Mucosa of rectum (tissue), 2 donors: ENCODE measurements around the gene PDE7B.
A peak's percentile ranks its signal among the peaks of the same experiment; 100 is the strongest.
"Not testable (repeated sequence)": the region's sequence is repeated elsewhere in the genome, so short reads cannot be mapped to it uniquely, and the experiment has no call there.

ENCODE experiments used
- H3K27ac ChIP-seq, 2 donors: one replicate each; pipeline ENCODE4 v1.7.0; 2013; ENCODE audit warnings: inconsistent platforms in 2 of 2, low read depth in 2 of 2, low read length in 2 of 2
- H3K27me3 ChIP-seq, 2 donors: one replicate each; pipeline ENCODE4 v1.7.0; 2013; ENCODE audit warnings: low read length in 2 of 2; ENCODE audit not compliant: control insufficient read depth in 2 of 2, insufficient read depth in 2 of 2
- H3K36me3 ChIP-seq, 2 donors: one replicate each; pipeline ENCODE4 v1.7.0; 2013; ENCODE audit warnings: low read length in 2 of 2; ENCODE audit not compliant: control insufficient read depth in 2 of 2, insufficient read depth in 2 of 2
- H3K4me1 ChIP-seq, 2 donors: one replicate each; pipeline ENCODE4 v1.7.0; 2013; ENCODE audit warnings: low read length in 2 of 2, mild to moderate bottlenecking in 1 of 2; ENCODE audit not compliant: control insufficient read depth in 2 of 2, insufficient read depth in 2 of 2
- H3K4me3 ChIP-seq, 2 donors: one replicate each; pipeline ENCODE4 v1.7.0; 2013; ENCODE audit warnings: low read length in 2 of 2
- H3K9ac ChIP-seq, 2 donors: one replicate each; pipeline ENCODE4 v1.7.0; 2013; ENCODE audit warnings: low read length in 2 of 2, low read depth in 1 of 2, mild to moderate bottlenecking in 1 of 2
- H3K9me3 ChIP-seq, 2 donors: one replicate each; pipeline ENCODE4 v1.7.0; 2013; ENCODE audit warnings: low read length in 2 of 2; ENCODE audit not compliant: control insufficient read depth in 2 of 2
- donor health status: healthy.
- donor health status: Normal muscosa, but diverticular disease.

PDE7B gene

GRCh38 chr6:136103763-136104311 lies 252.3 kb downstream of the PDE7B start:
- H3K4me3 ChIP-seq, result peak overlapping the region in 1 of 2 donors; percentile 1
- H3K9me3 ChIP-seq, result no peaks in the 10 kb centered on the region
- H3K36me3 ChIP-seq, result no peaks in the 10 kb centered on the region
- H3K27ac ChIP-seq, result peak overlapping the region; percentile 50 to 54
- no peak overlapping the region for H3K9ac ChIP-seq
- peaks cover 0 to 3% of the 10 kb centered on the region in 2 donors for H3K4me1 ChIP-seq
- H3K27me3 ChIP-seq, result no peaks in the 10 kb centered on the region

- Histone ChIP-seq H3K27ac (peak overlapping the region; percentile 50 to 54), H3K36me3 (no peaks in the 10 kb centered on the region), H3K27me3 (no peaks in the 10 kb centered on the region), H3K9me3 (no peaks in the 10 kb centered on the region), H3K4me1 (peaks cover 0 to 3% of the 10 kb centered on the region in 2 donors), H3K4me3 (no peak overlapping the region), H3K9ac (no peak overlapping the region)
These were observed 253.1 kb downstream of the PDE7B start for GRCh38 chr6:136104556-136104955.

GRCh38 chr6:136105797-136106196 lies 254.3 kb downstream of the PDE7B start:
- H3K36me3 ChIP-seq, H3K27ac ChIP-seq: not testable (repeated sequence)

GRCh38 chr6:136108361-136108945 lies 257.0 kb downstream of the PDE7B start:
- H3K36me3 ChIP-seq, result no peaks in the 10 kb centered on the region
- no peak overlapping the region for H3K4me3 ChIP-seq
- no peaks in the 10 kb centered on the region for H3K9me3 ChIP-seq
- no peaks in the 10 kb centered on the region for H3K27me3 ChIP-seq
- H3K4me1 ChIP-seq, result peaks cover 0 to 3% of the 10 kb centered on the region in 2 donors
- H3K27ac ChIP-seq, result no peak overlapping the region
- H3K9ac ChIP-seq, result no peak overlapping the region

More at GRCh38 chr6:136105797-136106196, 254.3 kb downstream of the PDE7B start:
- not testable (repeated sequence) for H3K9me3 ChIP-seq, H3K4me1 ChIP-seq, H3K4me3 ChIP-seq, H3K27me3 ChIP-seq, H3K9ac ChIP-seq

- no peaks in the 10 kb centered on the region for H3K4me1 ChIP-seq
- no peaks in the 10 kb centered on the region for H3K27me3 ChIP-seq
- H3K9ac ChIP-seq, result no peak overlapping the region
- H3K4me3 ChIP-seq, result no peak overlapping the region
- no peak overlapping the region for H3K27ac ChIP-seq
- H3K9me3 ChIP-seq, result no peaks in the 10 kb centered on the region
- no peaks in the 10 kb centered on the region for H3K36me3 ChIP-seq
These were observed 260.3 kb downstream of the PDE7B start for GRCh38 chr6:136111831-136112230.

- Histone ChIP-seq H3K9ac (no peak overlapping the region), H3K4me1 (no peaks in the 10 kb centered on the region), H3K27me3 (no peaks in the 10 kb centered on the region), H3K27ac (no peak overlapping the region), H3K36me3 (no peaks in the 10 kb centered on the region), H3K4me3 (no peak overlapping the region), H3K9me3 (no peaks in the 10 kb centered on the region)
These were observed 260.8 kb downstream of the PDE7B start for GRCh38 chr6:136112262-136112661.

GRCh38 chr6:136113736-136114173 lies 262.3 kb downstream of the PDE7B start:
- H3K27ac ChIP-seq, result no peak overlapping the region
- no peaks in the 10 kb centered on the region for H3K36me3 ChIP-seq
- H3K27me3 ChIP-seq, result no peaks in the 10 kb centered on the region
- no peak overlapping the region for H3K4me3 ChIP-seq
- no peaks in the 10 kb centered on the region for H3K9me3 ChIP-seq
- no peaks in the 10 kb centered on the region for H3K4me1 ChIP-seq
- H3K9ac ChIP-seq, result no peak overlapping the region

- Histone ChIP-seq H3K9ac (no peak overlapping the region), H3K27ac (no peak overlapping the region), H3K36me3 (no peaks in the 10 kb centered on the region), H3K27me3 (no peaks in the 10 kb centered on the region), H3K4me1 (no peaks in the 10 kb centered on the region), H3K4me3 (no peak overlapping the region), H3K9me3 (no peaks in the 10 kb centered on the region)
These were observed 263.2 kb downstream of the PDE7B start for GRCh38 chr6:136114661-136115060.

- no peak overlapping the region for H3K4me3 ChIP-seq
- H3K27ac ChIP-seq, result no peak overlapping the region
- H3K4me1 ChIP-seq, result no peaks in the 10 kb centered on the region
These were observed 264.4 kb downstream of the PDE7B start for GRCh38 chr6:136115941-136116340.

GRCh38 chr6:136117081-136117480 lies 265.6 kb downstream of the PDE7B start:
- no peaks in the 10 kb centered on the region for H3K36me3 ChIP-seq
- H3K4me1 ChIP-seq, result no peaks in the 10 kb centered on the region
- H3K9ac ChIP-seq, result no peak overlapping the region
- H3K27me3 ChIP-seq, result no peaks in the 10 kb centered on the region
- no peaks in the 10 kb centered on the region for H3K9me3 ChIP-seq
- H3K4me3 ChIP-seq, result no peak overlapping the region
- H3K27ac ChIP-seq, result no peak overlapping the region

More at GRCh38 chr6:136115941-136116340, 264.4 kb downstream of the PDE7B start:
- Histone ChIP-seq H3K36me3 (no peaks in the 10 kb centered on the region), H3K9me3 (no peaks in the 10 kb centered on the region), H3K27me3 (no peaks in the 10 kb centered on the region), H3K9ac (no peak overlapping the region)
